Endothelial cell of umbilical vein (primary cell): ENCODE results near the gene MAPKAP1. TPM values are rescaled to one million over a fixed set of nuclear protein-coding genes. Genes with fewer than 3 reads are reported as not detected.

Source experiments
- BruUV-seq: library from RNA; stranded (reverse); fragments of 400-500 nt; replicated peaks from 2 replicates; lab custom pipeline; 2021; lab: Mats Ljungman, UMichigan
- CTCF ChIA-PET: fragments of 300-600, 350-600 bp; sonication (Branson Sonifier 250); formaldehyde crosslinking; loops from one replicate; lab custom pipeline; 2021; ENCODE audit warnings: antibody characterized with exemption, inconsistent platforms; lab: Charles Lee
- POLR2A ChIA-PET: fragments of 300-600, 350-600 bp; sonication (Branson Sonifier 250); formaldehyde crosslinking; loops from one replicate; lab custom pipeline; 2021; ENCODE audit warnings: antibody characterized with exemption, inconsistent platforms; lab: Charles Lee
- DNase-seq: peaks from one replicate; pipeline ENCODE4 v3.0.0-alpha.2; 2011; ENCODE audit warnings: low read depth, low spot score
- FAIRE-seq: peaks from 2 replicates; lab custom pipeline; 2011; peaks lifted over from hg19 to GRCh38; lab: Jason Lieb, UNC
- H2AFZ ChIP-seq: 2 replicates; pipeline ENCODE4 v1.6.0; 2012; ENCODE audit warnings: low read depth, low read length, control low read depth, inconsistent platforms
- H3K27ac ChIP-seq: 2 replicates; pipeline ENCODE4 v1.5.1; 2011; ENCODE audit warnings: low read depth, mild to moderate bottlenecking, control low read depth, low read length, moderate library complexity; ENCODE audit not compliant: insufficient read depth
- H3K27me3 ChIP-seq, 2 experiments: 2 replicates each; pipeline versions ENCODE4 v1.6.0 to v1.6.1; 2011; ENCODE audit warnings: low read length in 2 of 2, mixed read lengths in 1 of 2; ENCODE audit not compliant: control insufficient read depth in 2 of 2, insufficient read depth in 2 of 2
- H3K36me3 ChIP-seq, 2 experiments: 2 replicates in 1 of 2; 3 replicates in 1 of 2; pipeline ENCODE4 v1.5.1; 2011; ENCODE audit warnings: low read length in 2 of 2, mild to moderate bottlenecking in 1 of 2, moderate library complexity in 1 of 2; ENCODE audit not compliant: control insufficient read depth in 2 of 2, insufficient read depth in 2 of 2; ENCODE audit errors: extremely low read depth in 1 of 2
- H3K4me1 ChIP-seq: 3 replicates; pipeline ENCODE4 v1.5.1; 2011; ENCODE audit warnings: mild to moderate bottlenecking, low read length; ENCODE audit not compliant: control insufficient read depth, insufficient read depth; ENCODE audit errors: extremely low read depth
- H3K4me2 ChIP-seq: 2 replicates; pipeline ENCODE4 v1.6.1; 2011; ENCODE audit warnings: low read length, control low read depth, mixed read lengths; ENCODE audit not compliant: insufficient read depth
- H3K4me3 ChIP-seq, 3 experiments: fragments of 200-600 bp in 1 of 3; sonication (generic), shearing (Covaris generic) in 1 of 3; replicated peaks in 1 of 3; 2 replicates each; pipeline ENCODE4 v1.5.1; 2011 to 2016; ENCODE audit warnings: control low read depth in 3 of 3, low read length in 3 of 3, mild to moderate bottlenecking in 2 of 3, inconsistent platforms in 1 of 3, low read depth in 1 of 3, moderate library complexity in 1 of 3; ENCODE audit not compliant: insufficient read depth in 1 of 3
- H3K79me2 ChIP-seq: 2 replicates; pipeline ENCODE4 v1.6.0; 2012; ENCODE audit warnings: low read length, inconsistent platforms; ENCODE audit not compliant: control insufficient read depth, insufficient read depth
- H3K9ac ChIP-seq: replicated peaks from 2 replicates; pipeline ENCODE3; 2011; ENCODE audit warnings: low read length, control low read depth; ENCODE audit not compliant: insufficient read depth; ENCODE audit errors: extremely low read depth
- H3K9me1 ChIP-seq: replicated peaks from 3 replicates; pipeline ENCODE4 v1.6.0; 2011; ENCODE audit warnings: mild to moderate bottlenecking, low read length; ENCODE audit not compliant: control insufficient read depth, insufficient read depth; ENCODE audit errors: extremely low read depth
- H3K9me3 ChIP-seq: replicated peaks from 2 replicates; pipeline ENCODE4 v1.5.1; 2012; ENCODE audit warnings: low read length, inconsistent platforms; ENCODE audit not compliant: control insufficient read depth, insufficient read depth
- H4K20me1 ChIP-seq: replicated peaks from 2 replicates; pipeline ENCODE3; 2011; ENCODE audit warnings: mild to moderate bottlenecking, low read length; ENCODE audit not compliant: control insufficient read depth, insufficient read depth; ENCODE audit errors: extremely low read depth
- CTCF ChIP-seq, 2 donors: IDR thresholded peaks; 1 replicate in 1 of 2; 2 replicates in 1 of 2; pipeline ENCODE4 v1.5.1; 2011; ENCODE audit warnings: low read length in 2 of 2, mild to moderate bottlenecking in 2 of 2, moderate library complexity in 2 of 2, control low read depth in 1 of 2, inconsistent platforms in 1 of 2, low read depth in 1 of 2; ENCODE audit not compliant: insufficient read depth in 1 of 2; ENCODE audit errors: extremely low read depth in 1 of 2
- EZH2 ChIP-seq: IDR thresholded peaks from 2 replicates; pipeline ENCODE4 v1.6.1; 2012; ENCODE audit warnings: borderline replicate concordance, low read depth, mild to moderate bottlenecking, moderate library complexity, low read length, inconsistent platforms; ENCODE audit not compliant: severe bottlenecking
- MAX ChIP-seq: IDR thresholded peaks from 2 replicates; pipeline ENCODE4 v1.6.1; 2011; ENCODE audit not compliant: insufficient read depth, insufficient read length
- POLR2A ChIP-seq: IDR thresholded peaks from 2 replicates; pipeline ENCODE4 v1.6.1; 2012; ENCODE audit warnings: low read depth, mild to moderate bottlenecking, control low read depth, low read length
- dilution Hi-C: fragments of 300-500 bp; cut with MboI; formaldehyde crosslinking; loops from one replicate; pipeline ENCODE4 v1.15.0; 2019; ENCODE audit warnings: low sequenced_read_pairs; ENCODE audit not compliant: extremely low pct_ligation_motif_present
- intact Hi-C: fragments of 100-400 bp; cut with micrococcal nuclease; formaldehyde crosslinking; loops from one replicate; pipeline ENCODE4 v1.10.0; 2022
- polyA plus RNA-seq, 4 experiments: library from polyadenylated mRNA; depleted of rRNA in 3 of 4; stranded (reverse) in 3 of 4; unstranded in 1 of 4; fragments of >200 nt; gene quantifications; 2 replicates each; pipeline versions ENCODE4 v1.2.1 to v1.2.3, GENCODE V29; 2011 to 2012; ENCODE audit warnings: missing spikeins in 1 of 4
- total RNA-seq: library from RNA; stranded (reverse); gene quantifications from 2 replicates; pipeline ENCODE4 v1.2.3, GENCODE V29; 2021

MAPKAP1 gene
- total and polyA plus RNA-seq, 2 donors (not counting 3 experiments of a cell fraction or from before 2014, with no cell fraction given): 61.9 to 99.1 TPM

GRCh38 chr9:125494653-125494915 is 212.4 kb downstream of the MAPKAP1 start:
- CTCF ChIA-PET: no interaction called here
- Histone ChIP-seq H3K36me3 (no peaks in the 10 kb centered on the region), H2AFZ (no peak overlapping the region), H3K4me2 (no peak overlapping the region), H3K79me2 (no peaks in the 10 kb centered on the region), H3K27ac (no peak overlapping the region), H3K4me1 (no peaks in the 10 kb centered on the region), H3K9ac (no peak overlapping the region), H3K9me3 (no peaks in the 10 kb centered on the region), H3K4me3 (no peak overlapping the region), H3K27me3 (no peaks in the 10 kb centered on the region), H3K9me1 (no peaks in the 10 kb centered on the region), H4K20me1 (no peaks in the 10 kb centered on the region)
- POLR2A ChIA-PET: no interaction called here
- DNase-seq: no peak
- TF ChIP-seq EZH2: no peak
- no peak for TF ChIP-seq POLR2A
- no TSS peak for BruUV-seq
- FAIRE-seq: no peak
- dilution Hi-C loops: no loop called here
- intact Hi-C loops: no loop called here

GRCh38 chr9:125493881-125494652 is 212.9 kb downstream of the MAPKAP1 start:
- H3K4me1 ChIP-seq: no peaks in the 10 kb centered on the region
- TF ChIP-seq EZH2 (no peak), MAX (no peak), CTCF (IDR thresholded peaks at IDR 0.05; ENCODE audit: extremely low read depth in 1 of 2, insufficient read depth in 1 of 2, low read depth in 1 of 2, low read length in 2 of 2) (no peak)
- no peaks in the 10 kb centered on the region for H3K9me3 ChIP-seq
- H3K79me2 ChIP-seq: no peaks in the 10 kb centered on the region
- no peaks in the 10 kb centered on the region for H3K27me3 ChIP-seq
- H3K9me1 ChIP-seq: no peaks in the 10 kb centered on the region
- no peaks in the 10 kb centered on the region for H4K20me1 ChIP-seq
- no TSS peak for BruUV-seq
- H3K27ac ChIP-seq: no peak overlapping the region
- dilution Hi-C loops: no loop called here
- no peak overlapping the region for H3K4me3 ChIP-seq
- FAIRE-seq (no peak), DNase-seq (no peak)
- no peak overlapping the region for H2AFZ ChIP-seq
- ChIA-PET POLR2A (no interaction called here), CTCF (no interaction called here)
- intact Hi-C loops: no loop called here
- H3K36me3 ChIP-seq: no peaks in the 10 kb centered on the region
- H3K9ac ChIP-seq: no peak overlapping the region
- H3K4me2 ChIP-seq: no peak overlapping the region
